Activated effector memory CD4-positive, alpha-beta T cell treated with anti-CD3 and anti-CD28 coated beads, Interleukin-2, amount 50 U/mL, for 16 hours (primary cell): ENCODE data around the gene DEPDC5.

Experiments
- DNase-seq: peaks from one replicate; pipeline ENCODE4 v3.0.0-alpha.2; 2020

DEPDC5 gene

DNA sequence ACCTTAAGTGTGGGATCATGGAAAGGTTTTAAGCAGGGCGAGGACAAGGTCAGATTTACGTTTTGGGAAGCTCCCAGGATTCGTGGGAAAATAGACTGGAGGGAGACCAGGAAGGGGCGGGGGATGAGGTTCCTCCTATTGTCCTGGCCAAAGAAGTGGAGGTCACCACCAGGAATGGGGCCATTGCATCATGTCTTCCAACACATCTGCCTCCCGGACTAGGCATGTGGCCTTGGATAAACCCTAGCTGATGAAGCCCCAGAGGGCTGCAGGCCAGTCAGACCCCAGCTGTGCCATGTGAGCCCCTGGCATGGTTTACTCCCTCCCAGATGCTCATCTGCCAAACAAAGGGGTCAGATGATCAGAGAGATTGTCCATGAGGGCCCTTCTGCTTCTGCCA lies 179.0 kb downstream of the DEPDC5 start:
- no peak for DNase-seq

DNA sequence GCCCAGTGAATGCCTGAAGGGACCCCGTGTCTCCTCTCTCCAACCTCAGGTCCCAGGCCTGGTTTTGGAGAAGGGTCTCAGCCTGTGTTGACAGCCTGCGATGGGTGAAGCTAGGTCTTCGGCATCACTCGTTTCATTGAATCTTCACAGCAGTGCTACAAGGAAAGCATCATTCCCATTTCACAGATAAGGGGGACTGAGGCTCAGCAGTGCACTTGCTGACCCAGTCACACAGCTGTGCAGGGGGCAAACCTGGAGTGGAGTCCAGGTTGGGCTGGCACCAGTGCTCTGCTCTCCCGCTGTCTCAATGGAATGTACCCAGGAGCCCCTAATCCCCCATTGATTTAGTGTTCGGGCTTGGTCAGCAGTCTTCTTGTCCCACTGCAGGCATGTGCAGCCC lies 179.6 kb downstream of the DEPDC5 start:
- no peak for DNase-seq

DNA sequence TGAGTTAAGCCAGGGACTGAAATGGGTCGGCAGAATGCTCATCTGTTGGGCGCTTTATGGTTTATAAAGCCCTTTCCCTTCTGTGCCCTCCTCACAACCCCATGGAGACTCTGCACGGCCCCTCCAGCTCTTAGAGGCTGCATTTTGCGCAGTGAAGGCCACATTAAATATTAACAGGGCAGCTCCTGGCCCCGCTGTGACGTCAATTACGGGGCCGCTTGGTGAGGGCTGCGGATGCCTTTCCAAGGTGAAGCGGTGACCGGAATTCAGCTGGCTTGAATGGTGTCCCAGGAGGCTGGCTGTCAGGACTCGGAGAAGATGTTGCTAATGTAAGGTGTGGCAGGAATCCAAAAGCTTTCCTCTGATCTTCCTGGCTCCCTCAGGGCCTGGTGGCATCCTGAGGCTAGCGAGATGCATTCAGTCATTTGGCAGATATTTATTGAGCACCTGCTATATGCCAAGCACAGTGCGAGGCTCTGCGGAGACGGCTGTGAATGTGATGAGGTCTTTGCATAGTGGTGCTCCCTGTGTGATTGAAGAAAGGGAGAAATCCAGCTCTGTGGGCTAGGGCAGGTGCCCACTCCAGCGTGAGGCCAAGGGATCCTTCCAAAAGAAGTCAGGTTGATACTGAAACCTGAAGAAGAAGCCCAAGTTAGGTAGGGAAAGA lies 180.1 kb downstream of the DEPDC5 start:
- no peak for DNase-seq

DNA sequence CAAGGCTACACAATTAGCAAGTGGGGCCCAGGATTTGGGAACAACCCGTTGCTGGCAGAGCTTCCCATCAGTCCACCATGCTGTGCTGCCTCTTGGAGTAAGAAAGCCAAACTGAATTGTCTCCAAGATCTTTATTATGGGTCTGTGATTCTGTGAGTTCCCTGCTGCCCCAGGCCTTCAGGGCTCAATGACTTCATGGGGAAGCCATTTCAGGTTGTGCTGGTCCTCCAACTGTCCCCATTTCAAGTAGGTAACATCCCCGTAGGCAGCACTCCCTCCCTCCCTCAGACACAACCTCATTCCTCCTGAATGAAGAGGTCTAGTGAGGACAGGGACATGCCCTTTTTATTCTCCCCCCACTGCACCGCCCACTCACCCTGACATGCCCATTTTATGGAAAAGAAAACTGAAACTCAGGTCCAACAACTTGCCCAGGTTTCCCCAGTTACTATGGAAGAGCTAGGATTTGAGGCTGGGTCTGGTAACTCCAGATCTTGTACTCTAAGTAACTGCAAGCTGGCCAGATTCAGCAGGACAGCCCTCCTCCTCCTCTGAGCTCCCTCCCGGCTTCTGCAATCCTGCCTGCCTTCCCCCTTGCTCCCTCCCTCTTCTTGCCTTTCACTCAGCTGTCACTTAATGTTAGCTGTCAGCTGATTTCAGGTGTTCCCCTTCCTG lies 182.3 kb downstream of the DEPDC5 start:
- DNase-seq, result no peak

DNA sequence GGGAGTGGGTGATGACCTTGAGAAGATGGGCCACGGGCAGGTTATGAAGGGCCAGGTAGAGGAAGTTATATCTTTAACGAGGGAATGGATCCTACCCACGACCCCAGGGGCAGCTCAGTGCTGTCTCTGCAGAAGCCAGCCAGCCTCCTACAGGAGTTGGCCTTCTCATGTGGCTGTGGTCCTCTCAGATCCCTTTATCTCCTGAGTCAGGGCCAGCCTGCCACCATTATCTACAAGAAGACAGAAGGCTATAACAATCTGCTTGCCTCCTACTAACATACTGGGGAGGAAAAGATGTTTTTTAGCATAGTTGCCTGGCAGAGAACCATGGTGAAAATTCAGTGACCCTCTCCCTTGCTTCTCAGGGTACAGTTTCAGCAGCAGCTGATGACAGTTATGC lies 183.5 kb downstream of the DEPDC5 start:
- DNase-seq, result no peak

DNA sequence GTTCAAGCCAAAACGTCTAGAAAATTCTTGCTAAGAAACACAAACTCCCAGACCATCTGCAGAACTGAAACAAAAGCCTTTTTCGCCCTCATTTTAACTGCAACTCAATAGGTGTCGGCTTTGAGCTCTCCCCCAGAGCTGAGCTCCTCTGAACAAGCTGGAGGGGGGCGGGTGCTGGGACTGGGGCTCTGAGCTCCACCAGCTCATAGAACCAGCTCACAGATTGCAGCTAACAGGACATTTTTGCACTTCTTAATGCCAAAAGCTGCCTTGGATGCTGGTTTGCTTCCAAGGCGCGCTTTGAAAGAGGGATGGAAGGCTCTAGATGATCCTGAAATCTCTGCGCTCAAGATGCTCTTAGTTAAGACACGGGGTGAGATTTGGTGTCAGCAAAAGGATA lies 184.5 kb downstream of the DEPDC5 start:
- DNase-seq, result no peak

DNA sequence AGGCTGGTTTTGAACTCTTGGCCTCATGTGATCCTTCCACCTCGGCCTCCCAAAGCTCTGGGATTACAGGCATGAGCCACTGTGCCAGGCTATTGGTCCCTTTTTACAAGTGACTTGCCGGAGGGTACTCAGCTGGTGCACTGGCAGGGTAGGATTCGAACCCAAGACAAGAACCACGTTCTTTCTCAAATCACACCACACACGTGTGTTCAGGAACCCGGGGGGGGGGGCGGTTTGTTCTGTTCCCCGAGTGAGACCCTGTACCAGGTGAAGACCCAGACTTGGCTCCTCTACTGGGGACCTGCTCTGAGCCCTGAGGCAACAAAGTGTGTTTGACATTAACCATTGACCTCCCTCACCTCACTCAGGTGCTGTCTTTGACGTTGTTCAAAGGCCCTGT lies 186.7 kb downstream of the DEPDC5 start:
- DNase-seq, result no peak

DNA sequence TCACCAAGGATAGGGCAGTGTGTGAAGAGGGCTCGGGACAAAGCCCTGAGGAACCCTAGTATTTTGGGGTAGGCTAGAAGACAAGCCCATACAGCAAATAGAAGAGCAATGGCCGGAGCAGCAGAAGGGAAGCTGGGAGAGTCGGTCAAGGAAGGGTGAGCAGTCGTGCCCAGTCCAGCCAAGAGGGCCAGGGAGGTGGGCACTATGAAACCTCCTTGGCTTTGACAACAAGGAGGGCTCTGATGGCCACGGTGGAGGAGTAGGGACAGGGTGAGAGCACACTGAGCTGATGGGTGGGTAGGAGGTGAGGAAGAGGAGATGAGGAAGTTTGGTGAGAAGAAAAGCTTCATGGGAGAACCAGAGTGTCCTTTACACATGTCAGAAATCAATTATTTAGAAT lies 188.3 kb downstream of the DEPDC5 start:
- no peak for DNase-seq

DNA sequence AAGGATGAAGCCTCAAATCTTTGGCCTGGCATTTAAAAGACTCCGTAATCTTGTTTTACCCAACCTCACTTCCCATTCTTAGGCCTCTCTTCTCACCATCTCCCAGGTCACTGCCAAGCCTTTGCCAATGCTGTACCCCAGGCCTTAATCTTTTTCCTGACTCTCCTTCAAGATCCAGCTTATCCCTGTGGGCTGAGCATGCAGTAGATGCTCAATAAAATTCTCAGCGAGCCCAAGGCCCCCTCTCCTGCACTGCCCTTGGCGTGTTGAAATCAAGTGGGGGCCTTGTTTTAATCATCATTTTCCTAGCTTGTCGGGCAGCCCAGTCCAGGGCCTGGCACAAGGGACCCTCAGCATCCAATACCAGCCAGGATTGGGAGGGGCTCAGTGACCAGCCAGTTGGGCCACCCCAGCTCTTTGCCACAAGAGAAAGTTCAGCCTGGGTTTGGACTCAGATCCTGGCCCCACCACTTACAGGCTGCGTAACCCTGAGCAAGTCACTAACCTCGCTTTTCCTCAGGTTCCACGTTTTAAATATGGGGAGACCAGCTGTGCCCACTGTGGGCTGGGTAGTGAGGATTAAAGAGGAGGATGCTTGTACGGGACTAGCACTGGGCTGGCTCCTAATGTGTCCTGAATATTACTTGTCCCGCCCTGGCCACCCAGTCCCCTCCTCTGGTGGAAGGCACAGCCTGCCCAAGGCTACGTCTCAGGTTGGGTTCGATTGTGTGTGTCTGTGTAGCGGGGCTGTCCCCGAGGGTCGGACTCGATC lies 189.6 kb downstream of the DEPDC5 start:
- DNase-seq, result no peak

DNA sequence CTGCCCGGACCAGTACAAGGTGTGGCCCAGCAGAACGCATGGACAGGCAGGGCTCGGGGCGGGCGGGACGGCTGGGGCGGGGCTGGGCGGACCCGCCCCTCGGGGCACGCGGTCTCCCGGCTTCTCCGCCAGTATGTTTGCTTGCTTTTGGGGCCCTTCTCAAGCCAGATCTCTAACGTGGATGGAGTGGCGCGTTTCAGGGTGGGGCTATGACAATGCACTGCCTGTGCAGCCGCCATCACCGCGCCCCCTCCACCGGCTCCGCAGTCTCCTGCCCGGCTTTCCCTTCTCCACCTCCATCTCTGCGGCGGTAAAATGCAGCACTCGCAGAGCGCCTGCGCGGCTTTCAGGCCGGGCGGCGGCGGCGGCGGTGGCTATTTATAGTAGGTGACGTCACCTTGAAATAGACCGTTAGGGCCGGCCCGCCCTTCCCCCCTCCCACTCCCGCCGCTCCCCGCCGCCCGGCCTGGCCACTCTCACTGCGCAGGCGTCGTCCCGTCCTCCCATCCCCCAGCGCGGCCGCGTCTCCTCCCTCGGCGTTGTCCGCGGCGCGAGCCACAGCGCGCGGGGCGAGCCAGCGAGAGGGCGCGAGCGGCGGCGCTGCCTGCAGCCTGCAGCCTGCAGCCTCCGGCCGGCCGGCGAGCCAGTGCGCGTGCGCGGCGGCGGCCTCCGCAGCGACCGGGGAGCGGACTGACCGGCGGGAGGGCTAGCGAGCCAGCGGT lies 190.3 kb downstream of the DEPDC5 start, which contains the start of gene YWHAH:
YWHAH (plus strand) TSS at position 558 of the 722 bp plus-strand sequence. CDS start 199 bp downstream, outside the sequence.
- peak; percentile 95 for DNase-seq

DNA sequence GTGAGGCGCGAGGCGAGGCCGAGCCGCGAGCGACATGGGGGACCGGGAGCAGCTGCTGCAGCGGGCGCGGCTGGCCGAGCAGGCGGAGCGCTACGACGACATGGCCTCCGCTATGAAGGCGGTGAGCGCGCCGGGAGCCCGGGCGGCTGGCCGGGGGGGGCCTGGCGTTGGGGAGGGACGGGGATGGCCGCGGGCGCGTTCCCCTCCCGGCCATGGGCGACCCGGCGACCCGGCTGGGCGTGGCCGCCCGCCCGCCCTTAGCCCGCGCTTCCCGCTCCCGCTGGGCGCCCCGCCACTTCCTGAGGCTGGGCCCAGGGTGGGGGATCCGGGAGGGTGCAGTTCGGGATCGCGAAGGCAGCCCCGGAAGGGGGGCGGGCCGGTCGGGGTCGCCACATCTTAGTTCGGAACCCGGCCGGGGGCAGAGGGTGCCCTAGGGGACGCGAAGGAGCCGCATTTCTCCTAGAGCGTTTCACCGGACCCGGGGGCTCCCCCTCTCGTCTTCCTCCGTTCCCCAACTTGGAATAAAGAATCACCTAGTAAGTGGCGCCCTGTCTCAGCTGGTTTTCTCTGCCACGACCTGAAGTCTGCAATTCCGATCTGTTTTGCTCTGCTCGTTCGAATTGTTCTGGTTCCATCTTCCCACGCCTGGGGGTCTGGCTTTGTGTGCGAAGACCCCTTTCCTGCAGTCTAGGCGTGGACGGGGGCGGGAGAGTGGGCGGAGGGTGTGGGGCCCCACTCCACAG lies 191.1 kb downstream of the DEPDC5 start:
- peak; percentile 80 for DNase-seq

DNA sequence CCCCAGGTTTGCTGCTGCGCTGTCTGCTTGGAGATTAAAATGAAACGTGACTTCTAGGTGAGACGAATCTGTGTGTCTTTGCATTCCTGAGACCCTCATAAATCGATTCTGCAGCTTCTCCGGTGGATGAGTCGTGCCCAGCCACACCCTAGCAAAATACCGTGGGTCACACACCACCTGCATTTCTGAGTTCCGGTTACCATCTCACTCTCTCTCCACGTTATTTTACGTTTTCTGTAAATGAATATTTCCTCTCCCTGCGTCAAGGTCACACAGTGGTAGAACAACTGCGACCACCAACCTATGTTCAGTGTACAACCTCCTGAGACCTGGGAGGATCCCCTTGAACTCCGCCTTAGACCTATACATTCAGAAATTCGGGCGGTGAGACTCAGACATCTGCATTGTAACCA lies 191.6 kb downstream of the DEPDC5 start:
- no peak for DNase-seq

DNA sequence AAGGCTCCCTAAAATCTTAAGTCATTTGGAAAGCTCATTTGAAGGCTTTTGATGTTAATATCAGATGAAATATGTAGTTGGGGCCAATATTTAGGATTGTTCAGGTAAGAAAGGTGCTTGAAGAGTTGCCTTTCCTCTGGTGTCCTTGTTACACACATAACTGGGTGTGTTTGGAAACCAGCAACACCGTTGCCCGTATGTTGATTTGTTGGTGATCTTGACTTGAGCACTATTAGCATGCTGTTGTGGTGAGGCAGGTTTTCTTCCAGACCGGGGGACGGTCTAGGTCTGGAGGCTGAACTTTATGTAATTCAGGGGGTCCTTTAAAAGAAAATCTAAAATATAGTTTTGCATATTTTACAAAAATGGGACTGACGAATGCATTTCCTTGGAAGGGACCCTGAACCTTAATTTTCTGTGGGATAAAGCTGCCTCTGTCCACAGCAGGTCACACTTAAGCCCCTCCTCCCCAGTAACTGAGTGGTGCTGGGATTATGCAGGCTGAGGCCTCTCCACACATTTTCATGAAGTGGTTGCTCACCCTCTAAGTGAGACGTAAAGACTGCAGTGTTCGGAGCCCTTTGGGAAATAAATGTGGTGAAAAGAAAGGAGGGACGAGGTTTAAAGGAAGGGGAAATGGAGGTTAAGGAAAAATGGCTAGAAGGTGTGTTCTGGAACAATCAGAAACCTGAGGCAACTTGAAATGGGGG lies 192.3 kb downstream of the DEPDC5 start:
- no peak for DNase-seq

DNA sequence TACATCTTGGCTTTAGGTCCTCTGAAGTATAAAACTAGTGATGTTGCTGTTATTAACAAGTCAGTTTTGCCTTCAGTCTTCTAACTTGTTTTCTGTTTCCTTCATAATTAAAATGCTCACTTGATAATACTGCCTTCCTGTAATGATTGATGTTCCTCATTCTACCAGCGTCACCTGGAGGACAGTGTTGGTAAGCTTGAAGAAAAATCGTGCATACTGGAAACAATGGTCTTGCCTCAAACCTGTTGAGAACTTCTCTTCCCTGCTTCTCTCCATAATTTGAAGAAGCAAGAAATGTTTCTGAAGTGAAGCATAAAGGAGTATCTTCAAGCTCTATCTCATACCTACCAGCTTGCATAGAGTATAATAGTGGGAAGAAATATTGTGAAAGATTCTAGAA lies 193.5 kb downstream of the DEPDC5 start:
- DNase-seq, result no peak

DNA sequence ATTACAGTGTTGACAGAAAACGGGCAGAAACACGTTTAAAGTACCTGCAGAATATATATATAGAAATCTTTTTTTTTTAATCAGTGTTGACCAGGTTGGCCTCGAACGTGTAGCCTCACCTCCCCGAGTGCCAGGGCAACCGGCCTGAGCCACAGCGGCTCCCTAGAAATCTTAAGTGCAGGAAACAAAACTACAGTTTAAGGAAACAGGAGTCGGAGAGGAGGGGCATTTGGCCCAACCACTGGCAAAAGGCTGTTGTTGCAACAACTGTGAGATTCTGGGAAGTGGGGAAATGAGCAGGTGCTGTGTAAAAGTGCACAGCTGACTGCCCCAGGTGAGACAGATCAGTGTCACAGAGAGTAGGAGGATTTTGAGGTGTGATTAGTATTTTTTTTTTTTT lies 194.2 kb downstream of the DEPDC5 start:
- no peak for DNase-seq

DNA sequence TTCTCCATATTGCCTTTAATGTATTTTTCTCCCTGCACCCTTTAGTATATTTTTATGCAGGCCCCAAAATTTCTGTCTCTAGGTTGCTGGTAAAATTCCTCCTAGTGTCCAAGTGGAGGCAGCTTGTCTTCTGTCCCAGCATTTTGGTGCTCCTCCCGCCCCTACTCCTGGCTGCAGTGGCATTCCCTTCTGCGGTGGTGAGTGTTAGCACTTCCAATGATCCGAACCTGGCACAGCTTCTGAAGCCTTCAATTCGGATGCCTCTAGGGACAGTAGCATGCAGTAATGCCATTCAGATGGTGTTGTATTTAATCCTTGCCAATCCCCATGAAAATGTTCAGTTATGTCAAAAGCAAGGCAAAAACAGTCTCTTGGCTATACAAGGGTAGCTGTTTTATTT lies 196.4 kb downstream of the DEPDC5 start:
- no peak for DNase-seq

DNA sequence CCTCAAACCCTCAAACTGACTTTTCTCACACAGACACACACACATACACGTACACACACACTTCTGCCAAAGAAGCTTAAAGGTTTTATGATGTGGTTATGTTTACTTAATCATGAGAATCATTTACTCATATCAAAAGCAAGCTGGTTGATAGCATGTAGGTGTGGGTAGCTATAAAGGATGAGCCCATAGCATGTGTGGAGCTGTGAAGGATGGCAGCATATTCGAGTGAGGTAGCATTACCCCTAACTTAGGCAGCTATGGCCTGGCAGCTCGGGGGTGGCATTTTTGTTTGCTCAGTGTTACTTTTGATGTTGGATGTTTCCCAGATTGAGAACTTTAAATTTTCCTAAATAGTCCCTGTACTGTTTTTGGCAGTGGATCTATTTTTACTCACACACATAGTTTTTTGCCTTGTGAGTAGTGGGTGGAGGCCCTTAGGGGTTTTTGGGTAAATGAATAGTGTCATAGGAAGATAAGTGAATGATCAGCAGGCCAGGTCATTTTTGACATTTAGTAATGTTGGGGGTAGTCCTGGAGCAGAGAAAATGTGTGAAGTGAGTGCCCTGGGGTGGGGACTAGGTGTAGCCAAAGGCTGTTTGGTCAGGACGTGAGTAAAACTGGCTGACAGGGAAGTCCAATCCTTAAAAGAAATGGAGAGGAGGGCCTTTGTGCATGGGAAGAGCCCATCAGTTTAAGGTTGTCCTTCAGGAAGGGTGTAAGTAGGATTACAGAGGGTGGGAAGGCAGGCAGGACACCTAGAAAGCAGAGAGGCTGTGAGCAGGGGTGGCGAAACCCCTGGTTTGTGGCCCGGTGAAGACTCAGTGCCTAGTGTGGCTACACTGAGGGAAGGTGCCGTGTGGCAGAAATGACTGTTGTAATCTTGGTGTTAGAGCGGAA lies 197.6 kb downstream of the DEPDC5 start:
- DNase-seq, result no peak

DNA sequence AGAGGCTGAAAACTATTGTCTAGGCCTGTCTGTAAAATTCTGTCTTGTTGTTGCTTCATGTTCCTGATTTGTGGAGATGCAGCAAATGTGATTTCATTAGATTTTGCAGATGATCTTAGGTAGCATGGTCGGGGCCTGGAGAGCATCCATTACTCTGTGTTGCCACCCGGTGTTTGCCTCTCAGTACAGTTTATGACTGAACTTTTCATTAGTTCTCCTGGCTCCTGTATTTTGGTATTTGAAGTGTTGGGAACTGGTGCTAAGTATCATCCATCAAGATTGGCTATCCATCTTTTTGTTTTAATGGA lies 198.2 kb downstream of the DEPDC5 start:
- no peak for DNase-seq

DNA sequence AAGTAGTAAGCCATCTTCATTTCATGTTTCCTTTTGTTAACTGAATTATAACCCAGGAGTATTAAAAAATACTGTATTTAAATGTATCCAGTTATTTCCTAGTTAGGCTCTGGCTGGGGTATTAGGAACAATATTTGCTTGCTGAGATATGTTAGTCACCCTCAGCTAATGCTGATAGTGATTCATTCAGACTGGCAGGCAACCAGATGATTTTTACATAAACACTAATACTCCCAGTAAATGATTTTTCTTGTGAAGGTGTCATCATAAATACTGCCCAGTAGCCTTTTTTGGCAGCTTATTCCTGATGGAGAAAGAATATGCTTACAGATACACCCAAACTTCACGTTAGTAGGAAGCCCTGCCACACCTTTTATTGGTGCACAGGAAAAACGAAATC lies 198.7 kb downstream of the DEPDC5 start:
- no peak for DNase-seq

DNA sequence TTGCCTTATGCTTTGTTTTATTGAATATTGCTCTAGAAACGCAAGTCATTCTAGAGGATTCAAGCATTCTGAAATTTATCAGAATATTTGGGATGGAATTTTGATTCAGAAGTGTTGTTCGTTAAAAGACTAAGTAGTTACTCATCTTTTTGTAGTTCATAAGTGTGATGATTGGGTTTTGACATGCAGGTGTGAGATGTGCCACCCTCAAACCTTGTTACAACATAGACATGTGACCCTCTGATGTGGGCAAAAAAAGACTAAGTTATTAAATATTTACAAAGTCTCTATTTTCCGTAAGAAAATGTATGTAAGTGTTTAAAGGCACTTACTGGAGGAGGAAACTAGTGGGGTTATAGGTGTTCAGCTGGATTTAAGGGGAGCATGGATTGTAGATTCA lies 199.4 kb downstream of the DEPDC5 start:
- no peak for DNase-seq
